Gastrocnemius medialis (tissue), 4 donors: Measurements from ENCODE around the gene SLC39A5.

Experiments used
- POLR2A ChIP-seq, 2 donors: fragments of 450-650 bp; IDR thresholded peaks; one replicate each; pipeline ENCODE4 v1.6.1; 2017; ENCODE audit warnings: antibody characterized with exemption in 2 of 2, mild to moderate bottlenecking in 2 of 2, moderate library complexity in 2 of 2
- TF ChIP-seq, protein P1 (sequence below), 5 experiments: fragments of 450-650 bp in 3 of 5; fragments of 200-600 bp in 2 of 5; sonication (generic) in 2 of 5; IDR thresholded peaks in 4 of 5; conservative IDR thresholded peaks in 1 of 5; 1 replicate in 4 of 5; 2 replicates in 1 of 5; pipeline ENCODE4 v1.5.1; 2016 to 2019; ENCODE audit warnings: antibody characterized with exemption in 5 of 5, mild to moderate bottlenecking in 3 of 5, moderate library complexity in 3 of 5

DNA sequence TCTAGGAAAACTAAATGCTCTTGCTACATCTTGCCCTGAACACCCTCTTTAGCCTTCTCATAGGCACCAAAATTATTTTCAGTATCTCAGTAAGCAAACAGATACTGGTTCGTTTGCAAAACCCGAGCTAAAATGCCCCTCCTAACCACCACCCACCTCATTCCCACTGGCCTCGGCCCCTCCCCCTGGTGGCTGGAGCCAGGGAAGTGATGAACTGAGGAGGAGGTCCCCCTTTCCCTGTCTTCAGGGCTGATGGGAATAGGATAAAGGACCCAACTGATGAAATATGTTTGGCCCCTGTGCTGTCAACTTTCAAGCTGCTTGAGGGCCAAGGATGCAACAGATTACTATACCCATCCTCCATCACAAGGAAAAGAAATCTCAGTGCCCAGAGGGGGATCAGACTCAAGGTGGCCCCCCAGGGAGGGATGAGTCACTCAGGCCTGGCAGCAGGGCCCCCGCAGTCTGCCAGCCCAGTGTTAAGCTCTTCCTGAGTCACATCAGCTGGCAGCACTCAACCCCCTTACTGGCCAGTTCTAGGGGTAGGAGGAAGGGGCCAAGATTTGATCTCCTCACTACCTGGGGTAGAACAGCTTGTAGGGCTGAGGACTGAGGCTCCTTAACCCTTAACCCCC, 26.6 kb downstream of the SLC39A5 start:
- TF ChIP-seq, protein P1, sequence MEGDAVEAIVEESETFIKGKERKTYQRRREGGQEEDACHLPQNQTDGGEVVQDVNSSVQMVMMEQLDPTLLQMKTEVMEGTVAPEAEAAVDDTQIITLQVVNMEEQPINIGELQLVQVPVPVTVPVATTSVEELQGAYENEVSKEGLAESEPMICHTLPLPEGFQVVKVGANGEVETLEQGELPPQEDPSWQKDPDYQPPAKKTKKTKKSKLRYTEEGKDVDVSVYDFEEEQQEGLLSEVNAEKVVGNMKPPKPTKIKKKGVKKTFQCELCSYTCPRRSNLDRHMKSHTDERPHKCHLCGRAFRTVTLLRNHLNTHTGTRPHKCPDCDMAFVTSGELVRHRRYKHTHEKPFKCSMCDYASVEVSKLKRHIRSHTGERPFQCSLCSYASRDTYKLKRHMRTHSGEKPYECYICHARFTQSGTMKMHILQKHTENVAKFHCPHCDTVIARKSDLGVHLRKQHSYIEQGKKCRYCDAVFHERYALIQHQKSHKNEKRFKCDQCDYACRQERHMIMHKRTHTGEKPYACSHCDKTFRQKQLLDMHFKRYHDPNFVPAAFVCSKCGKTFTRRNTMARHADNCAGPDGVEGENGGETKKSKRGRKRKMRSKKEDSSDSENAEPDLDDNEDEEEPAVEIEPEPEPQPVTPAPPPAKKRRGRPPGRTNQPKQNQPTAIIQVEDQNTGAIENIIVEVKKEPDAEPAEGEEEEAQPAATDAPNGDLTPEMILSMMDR (IDR thresholded peaks at IDR 0.05 in 4 of 5, conservative IDR thresholded peaks at IDR 0.05 in 1 of 5): no peak
- no peak for TF ChIP-seq POLR2A (IDR thresholded peaks at IDR 0.05)
